Measurements from ENCODE around the gene PHKG1.
"Not testable (repeated sequence)": the region's sequence is repeated elsewhere in the genome, so short reads cannot be mapped to it uniquely, and the experiment has no call there.

DNA sequence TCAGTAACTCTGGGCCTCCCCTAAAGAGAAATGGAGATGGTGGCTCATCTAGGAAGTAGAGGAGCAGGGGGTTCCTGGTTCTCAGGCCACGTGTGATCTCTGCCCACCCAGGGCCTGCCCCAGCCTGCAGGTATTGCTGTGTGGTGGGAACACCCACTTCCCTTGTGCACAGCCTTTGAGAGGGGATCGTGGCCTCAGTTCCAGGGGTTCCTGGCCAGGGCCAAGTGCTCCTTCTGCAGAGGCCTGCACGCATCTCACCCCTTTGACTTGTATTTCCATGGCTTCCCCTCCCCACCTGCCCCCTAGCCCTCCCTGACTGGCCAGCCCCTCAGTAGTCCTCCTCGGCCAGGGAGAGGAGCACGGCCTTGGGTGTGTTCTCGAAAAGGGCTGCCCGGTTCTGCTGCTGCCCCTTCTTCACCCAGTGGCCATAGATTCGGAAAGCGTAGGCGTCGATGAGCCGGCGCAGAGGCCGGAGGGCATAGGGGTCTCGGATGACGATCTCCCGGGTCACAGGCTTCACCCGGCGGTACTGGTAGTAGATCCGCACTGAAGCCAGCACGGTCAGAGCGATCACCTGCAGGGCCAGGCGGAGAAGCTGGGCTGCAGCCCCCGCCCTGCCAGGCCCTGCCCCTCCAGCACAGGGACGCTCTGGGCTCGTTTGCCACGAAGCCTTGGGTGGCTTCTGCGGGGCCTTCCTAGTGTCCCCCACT is 11.9 kb downstream of the PHKG1 start:
- TF ChIP-seq POLR2AphosphoS5, POU2F2 (IDR thresholded peaks at IDR 0.05; ENCODE audit: low read depth, low read length): not testable (repeated sequence)
